HG03159 (cell line): ENCODE data around the gene MN1.

Source experiments
- ATAC-seq: cut with Tn5 transposase; IDR thresholded peaks from one replicate; pipeline ENCODE4 v1.9.1; 2021; ENCODE audit warnings: mild to moderate bottlenecking, moderate library complexity; ENCODE audit not compliant: unreplicated experiment

MN1 gene

DNA sequence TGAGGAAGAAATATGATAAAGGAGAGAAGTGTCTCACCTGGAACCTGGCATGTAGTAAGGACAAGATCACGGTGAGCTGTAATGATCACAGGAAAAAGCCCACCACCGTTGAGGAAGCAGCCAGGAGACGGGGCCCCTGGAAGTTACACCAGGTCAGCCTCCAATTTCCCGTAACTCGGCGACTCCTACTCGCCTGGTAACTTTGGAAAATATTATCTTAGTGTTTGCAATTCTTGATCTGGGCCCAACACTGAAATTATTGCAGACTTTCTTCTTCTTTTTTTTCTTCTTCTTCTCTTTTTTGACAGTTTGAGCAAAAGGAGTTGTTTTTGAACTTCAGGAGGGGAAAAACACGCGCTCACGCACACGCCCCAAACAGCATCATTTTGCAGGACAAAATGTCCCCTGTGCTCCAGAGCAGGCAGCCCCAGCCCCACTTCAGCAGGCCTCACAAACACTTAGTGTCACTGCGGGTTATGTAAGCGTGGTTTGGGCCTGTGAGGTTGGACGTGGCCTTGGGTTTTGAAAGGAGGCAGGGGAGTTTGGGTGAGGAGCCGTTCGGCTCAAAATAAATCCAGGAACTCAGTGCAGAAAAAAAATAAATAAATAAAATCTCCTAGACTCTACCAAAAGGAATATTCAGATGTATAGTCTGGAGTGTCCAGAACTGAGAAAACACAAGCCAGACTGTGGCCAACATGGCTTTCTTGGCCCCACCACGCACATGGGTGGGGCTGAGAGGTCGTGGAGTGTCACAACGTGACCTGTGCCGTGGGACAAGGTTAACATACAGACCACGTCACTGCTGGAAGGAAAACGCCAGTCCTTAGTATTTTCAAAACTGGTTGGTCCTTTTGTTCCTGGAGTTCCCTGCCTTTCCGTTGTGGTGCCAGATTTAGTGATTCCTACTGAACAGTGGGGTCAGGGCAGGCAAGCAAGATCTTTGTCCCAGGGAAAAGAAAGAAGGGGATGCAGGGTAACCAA, 26.3 kb upstream of the MN1 start:
- ATAC-seq = no peak

DNA sequence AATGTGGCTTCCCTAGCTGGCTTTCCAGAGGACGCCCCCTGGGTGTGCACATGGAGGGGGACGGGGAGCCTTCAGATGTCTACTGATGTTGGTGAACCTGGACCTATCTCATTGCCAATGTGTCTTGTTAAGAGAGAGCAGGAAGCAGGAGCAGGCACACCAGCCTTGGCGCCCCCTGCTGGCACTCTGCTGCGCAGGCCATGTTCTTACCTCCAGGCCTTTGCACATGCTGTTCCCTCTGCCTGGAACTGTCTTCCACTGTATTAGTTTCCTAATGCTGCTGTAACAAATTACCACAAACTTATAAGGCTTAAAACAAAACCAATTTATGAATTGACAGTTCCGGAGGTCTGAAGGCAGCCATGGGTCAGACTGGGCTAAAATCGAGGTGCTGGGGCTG, 23.6 kb upstream of the MN1 start:
- ATAC-seq = no peak

DNA sequence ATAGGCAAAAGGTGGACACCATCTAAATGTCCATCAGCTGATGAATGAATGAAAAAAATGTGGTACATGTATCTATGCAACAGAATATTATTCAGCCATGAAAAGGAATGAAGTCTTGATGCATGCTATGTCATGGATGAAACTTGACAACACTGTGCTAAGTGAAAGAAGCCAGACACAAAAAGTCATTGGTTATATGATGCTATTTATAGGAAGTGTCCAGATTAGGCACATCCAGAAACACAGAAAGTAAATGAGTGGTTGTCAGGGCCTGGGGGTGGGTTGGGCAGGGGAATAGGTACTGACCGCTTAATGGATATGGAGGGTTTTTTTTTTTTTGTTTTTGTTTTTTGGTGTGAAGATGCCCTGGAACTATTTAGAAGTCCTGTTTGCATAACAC, 21.7 kb upstream of the MN1 start:
- no peak for ATAC-seq

DNA sequence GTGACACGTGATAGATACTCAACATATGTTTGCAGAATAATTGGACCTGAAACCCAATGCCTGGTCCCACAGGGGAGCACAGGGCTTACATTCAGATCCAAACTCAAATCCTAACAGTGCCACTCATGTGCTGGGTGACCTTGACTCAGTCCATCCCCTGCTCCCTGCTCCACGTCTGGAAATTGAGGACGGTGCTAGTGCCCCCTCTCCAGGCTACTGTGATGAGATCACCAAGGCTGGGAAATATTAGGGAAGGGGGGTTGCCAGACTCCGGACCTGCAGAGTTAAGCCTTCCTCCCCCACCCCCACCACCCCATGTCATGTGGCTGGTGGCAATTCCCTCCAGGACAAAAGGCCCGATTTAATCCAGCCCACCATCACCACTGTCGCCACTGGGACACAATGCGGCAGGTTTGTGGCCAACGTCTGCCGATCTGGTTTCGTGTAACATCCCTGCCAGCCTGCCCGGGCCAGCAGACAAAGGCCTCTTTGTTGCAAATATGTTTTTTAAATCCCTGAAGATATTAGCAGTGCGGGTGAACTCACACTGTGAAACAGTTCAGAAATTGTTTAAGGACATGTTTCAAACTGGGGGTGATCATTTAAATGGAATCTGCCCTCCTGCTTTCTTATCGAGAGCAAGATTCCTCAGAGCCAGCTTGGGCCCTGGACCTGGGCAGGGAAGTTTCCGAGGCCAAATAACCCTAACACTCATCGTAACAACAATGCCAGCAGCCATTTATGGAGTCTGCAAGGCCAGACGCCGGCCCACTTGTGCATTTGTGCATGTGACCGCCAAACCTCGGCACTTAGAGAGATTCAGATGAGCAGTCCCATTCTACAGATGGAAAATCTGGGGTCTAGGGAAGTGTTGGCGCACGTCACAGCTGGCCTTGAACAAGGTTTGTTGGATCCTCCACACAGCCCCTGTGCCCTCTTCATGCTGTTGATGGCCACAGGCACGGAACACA, 19.6 kb upstream of the MN1 start:
- ATAC-seq = no peak

DNA sequence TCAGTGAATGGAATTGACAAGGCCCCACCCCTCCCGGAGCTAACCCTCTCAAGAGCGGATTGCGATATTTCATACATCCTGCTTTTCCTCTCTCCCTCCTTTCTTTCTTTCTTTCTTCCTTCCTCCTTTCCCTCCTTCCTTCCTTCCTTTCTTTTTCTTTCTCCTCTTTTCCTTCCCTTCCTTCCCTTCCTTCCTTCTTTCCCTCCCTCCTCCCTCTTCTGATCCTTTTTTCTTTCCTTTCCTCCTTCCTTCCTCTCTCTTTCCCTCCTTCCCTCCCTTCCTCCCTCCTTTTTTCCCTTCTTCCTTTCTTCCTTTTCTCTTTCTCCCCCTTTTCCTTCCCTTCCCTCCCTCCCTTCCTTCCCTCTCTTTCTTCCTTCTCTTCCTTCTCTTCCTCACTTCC, 15.0 kb upstream of the MN1 start:
- no peak for ATAC-seq

DNA sequence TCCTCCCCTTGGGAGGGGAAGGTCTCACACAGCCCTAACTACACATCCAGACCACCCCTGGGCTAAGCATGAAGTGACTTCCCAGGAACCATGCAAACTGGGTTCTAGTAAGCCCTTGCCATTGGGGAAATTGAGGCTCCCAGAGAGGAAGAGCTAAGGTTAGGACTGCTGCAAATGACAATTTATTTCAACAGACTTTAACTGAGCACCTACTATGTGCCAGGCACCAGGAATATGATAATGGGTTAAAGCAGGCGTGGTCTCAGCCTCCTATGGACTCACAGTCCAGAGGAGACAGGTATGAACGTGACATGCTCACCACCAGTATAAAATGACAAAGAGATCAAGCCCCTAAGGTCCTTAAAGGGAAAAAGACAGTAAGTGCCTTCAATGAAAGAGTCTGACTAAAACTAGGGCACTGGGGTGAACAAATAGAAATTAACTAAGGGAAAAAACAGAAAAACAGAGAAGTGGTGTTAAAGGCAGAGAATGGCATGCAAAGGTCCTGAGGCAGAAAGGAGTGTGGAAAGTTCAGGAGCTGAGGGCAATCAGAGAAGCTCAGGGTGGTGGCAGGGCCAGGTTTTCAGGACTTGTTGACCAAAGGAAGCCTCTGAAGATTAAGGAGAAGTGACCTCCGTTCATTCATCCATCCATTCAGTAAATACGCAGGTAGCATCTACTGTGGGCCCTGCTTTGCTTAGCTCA, 14.4 kb upstream of the MN1 start:
- ATAC-seq = no peak

DNA sequence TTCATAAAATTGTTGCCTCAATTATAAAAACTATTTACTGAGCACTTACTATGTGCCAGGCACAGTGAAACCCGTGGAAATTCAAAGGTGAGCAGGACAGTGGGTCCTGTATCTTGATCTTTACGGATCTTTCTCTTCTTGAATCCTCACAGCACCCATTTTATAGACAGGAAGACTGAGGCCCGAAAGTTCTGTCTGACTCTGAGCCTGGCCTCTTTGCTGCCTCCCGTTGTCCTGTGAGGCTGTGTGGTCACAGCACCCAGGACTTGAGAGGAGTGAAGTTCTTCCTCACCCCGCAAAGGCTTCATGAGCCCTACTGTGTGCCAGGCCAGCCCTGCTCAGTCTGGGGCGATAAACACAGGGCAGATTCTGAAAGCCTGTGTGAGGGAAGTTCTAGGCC, 13.4 kb upstream of the MN1 start:
- ATAC-seq = no peak

DNA sequence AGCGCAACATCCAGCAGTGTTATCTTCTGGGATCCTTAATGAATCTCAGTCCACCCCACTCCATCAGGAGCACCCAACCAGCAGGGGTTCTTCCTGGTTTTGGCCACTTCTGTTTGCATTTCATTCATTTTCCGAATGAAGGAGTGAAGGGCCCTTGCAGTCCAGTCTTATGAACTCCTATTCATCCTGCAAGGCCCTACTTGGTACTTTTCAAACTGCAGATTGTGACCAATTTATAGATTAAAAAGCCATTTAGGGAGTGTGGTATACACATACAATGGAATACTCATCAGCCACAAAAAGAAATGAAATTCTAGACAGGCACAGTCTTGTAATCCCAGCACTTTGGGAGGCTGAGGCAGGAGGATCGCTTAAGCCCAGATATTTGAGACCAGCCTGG, 10.2 kb upstream of the MN1 start:
- no peak for ATAC-seq

DNA sequence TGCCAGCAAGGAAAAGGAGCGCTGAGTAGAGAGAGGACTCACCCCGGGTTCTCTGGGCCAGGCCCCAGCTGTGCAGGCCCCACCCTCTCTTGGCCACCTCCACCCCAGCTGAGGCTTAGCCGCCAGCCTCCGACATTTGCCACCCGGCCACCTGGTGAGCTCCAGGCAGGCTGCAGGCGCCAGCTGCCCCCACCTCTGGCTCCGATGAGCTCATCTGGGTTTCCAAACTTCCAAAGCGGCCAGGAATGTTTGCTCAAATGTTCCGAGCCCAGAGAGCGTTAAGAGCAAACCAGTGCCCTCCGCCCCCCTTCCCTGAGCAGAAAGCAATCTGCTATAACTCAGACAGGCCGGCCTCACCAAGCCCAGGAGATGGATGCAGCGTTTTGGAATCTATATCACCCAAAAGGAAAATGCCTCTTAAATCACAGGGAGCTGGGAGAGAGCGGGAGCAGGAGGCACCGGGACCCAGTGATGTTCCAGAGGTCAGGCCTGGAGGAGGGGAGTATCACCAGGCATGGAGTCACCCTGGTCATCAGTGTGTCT, 9.1 kb upstream of the MN1 start:
- ATAC-seq = no peak

DNA sequence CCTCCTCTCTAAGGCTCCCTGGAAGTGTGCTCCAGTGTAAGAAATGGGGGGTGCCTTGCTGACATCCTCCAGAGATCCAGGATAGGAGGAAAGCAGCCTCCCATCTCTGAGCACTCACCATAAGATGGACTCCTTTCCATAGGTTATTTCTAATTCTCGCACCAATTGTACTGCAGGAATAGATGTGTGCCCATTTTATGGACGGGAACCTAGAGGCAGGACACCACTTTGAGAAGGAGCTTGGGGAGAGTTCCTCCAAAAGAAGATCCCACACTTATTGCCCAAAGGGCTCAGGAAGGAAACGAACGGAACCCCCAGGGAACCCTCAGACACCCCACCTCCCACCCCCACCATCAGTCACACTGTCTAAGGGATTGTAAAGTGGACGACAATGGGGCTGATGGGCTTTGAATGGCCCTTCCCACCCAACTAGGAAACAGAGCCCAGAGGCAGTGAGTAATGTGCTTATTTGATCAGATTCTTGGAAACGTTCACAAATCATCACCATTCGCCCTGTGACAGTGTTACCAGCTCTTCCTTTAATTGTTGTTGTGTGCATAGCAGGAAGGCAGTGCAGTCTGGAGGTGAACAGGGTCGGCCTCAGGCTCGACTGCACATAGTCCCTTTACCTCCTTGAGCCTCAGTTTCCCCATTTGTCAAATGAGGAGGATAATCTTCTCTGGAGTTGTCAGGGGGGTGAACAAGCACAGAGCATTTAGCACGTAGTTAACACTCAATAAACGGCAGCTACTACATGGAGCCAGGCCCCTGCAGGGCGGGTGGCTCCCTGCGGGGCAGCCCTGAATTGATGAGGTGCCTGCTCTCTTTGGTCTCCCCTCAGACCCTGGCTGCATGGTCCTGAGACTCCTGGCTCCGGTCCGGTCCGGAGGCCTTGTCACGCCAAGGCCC, 8.4 kb upstream of the MN1 start:
- ATAC-seq = no peak

DNA sequence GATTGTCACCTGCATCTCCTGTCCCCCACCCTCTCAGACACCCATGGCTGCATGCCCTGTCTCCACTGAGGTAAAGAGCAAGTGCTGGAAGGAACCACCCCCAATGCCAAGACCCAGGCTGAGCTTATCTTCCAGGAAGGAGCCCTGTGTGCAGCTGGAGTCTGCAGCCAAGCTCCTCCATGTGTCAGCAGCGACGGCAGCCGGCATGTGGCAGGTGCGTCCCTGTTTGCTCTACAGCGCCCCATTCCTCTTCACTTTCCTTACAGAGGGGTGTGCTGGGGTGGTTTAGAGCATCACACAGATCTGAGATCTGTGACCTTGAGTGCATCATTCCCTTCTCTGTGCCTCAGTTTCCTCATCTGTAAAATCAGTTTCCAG, 7.7 kb upstream of the MN1 start:
- ATAC-seq = no peak

DNA sequence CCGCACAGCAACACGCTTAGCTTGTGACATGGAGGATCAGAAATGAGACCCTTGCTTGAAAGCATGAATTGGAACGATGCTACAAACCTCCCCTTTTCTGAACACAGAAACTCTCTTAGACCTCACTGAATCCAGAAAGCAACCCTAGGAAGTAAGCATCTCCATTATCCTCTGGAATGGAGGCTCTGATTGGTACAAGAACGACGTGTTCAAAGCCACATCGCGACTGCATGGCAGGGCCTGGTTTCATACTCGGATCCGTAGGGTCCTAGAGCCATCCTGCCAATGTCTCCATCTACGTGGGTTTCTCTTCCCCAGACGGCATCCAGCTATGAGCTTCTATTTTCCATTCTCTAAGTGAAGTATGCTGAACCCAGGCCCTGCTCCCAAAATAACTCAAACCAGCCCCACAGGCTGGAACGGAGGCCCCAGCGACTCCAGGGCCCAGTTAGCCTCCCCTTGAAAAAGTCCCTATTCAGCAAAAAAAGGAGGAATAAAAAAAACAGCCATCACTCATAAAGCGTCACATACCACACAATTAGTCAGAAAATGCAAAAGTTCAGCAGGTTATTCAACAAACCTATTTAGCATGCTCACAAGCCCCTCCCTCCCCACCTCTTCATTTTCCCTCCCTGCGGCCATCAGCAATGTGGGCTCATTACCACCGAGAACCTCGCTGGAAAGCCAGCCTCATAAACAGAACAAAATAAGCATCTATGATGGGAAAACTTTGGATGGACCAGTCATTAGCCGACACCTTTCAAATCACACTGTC, 7.1 kb upstream of the MN1 start:
- no peak for ATAC-seq

DNA sequence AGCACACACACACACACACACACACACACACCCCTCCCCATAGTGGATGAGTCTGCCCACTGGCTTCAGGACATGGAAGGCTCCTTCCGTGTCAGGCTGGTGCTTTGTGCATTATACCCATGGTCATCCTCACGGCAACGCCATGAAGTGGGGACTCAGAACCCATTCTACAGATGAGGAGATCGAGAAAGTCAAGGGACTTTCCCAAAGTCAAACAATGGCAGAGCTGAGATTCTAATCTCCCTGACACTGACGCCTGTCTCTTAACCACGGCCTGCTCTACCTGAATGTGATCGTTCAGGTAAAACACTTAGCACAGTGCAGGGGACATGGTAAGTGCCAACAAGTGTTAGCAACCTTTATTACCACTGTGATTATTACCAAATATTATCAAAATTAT, 4.3 kb upstream of the MN1 start:
- ATAC-seq = no peak

DNA sequence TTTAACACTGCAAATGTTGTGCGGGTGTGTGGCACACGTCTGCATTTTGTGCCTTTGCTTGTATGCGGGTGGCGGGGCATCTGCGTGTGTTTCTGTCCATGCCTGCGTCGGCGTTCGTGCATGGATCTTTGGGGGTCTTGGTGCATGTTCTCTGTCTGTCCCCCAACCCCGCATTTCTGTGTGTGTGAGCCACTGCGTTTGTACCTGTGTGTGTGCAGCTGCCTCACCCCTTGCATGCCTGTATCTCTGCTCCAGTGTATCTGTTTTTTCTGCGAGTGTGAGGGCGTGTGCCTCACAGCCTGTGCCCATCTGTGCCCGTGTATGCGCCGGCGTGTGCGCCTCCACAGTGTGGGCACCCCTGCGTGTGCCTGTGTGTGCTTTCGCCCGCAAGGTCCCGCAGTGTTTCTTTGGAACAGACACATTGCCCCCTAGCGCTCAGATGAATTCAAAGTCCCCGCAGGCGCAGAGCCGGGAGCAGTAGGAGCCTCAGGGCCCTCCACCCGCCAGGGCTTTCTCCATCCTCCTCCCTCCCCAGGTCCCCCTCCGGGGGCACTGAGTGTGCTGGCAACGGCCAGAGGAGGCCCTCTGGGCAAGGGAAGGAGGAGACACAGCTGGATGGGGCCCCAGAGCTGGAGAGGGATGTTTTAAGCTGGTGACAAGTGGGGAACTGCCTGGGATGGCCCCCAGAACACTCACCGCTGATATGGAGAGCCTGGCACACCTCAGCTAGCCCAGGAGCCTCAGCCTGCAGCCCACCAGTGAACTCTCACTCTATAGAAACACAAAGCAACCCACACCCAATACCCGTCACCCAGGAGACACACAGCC, 3.1 kb upstream of the MN1 start:
- ATAC-seq = no peak

DNA sequence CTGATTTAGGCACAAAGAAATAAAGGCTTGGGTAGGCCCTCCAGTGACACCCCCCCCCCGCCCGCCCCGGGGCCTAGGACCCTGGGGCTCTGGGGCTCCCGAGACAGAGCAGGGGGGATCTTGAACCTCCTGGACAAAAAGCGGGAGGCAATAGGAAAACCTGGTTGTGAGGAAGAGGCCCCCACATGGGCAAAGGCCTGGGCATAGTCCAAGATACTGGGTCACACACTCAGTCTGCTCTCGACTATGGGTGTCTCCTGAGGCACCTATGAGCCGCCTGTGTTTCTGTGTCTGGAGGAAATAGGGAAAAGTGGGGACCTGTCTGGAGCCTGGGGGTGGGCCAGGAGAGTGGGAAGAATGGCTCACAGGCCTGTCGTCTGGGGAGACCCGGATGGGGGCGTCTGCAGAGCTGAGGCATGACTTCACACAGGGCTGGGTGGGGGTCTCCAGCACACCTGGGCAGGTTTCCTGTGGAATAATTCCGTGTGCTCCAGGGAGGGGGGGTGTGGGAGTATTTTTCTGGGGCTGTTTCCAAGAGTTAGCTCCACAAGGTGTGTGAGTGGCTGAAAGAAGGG, 2.4 kb upstream of the MN1 start:
- no peak for ATAC-seq

DNA sequence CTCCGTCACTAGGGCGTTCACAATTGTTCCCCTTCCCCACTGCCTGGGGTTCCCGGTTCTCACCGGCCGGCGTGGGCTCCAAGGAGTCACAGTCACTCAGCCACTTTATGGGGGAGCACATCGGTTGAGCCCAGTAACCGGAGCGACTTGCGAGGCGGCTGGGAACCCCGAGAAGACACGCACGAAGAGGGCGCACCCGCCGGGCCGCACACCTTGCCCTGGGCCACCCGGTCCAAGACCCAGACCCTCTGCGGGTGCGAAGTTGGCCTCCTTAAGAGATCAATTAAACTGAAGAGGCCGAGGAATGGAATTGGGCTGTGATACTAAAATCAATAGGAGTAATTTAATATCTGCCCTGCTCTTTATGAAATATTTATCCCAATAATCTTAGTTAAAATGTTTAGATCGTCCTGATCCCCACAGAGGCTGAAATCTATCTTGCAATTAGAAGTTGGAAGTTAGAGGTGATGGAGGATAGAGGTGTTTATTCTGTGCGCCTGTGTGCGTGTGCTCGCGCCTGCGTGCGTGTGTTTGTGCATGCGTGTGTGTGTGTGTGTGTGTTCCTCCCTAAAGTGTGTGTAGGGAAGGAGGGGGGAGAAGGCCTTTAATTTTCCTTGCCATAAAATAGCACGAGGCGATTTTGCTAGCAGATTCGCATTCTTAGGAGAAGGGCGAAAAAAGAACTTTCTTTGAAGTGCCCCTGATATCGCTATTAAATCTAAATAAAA, 954 bp upstream of the MN1 start:
- ATAC-seq = no peak

DNA sequence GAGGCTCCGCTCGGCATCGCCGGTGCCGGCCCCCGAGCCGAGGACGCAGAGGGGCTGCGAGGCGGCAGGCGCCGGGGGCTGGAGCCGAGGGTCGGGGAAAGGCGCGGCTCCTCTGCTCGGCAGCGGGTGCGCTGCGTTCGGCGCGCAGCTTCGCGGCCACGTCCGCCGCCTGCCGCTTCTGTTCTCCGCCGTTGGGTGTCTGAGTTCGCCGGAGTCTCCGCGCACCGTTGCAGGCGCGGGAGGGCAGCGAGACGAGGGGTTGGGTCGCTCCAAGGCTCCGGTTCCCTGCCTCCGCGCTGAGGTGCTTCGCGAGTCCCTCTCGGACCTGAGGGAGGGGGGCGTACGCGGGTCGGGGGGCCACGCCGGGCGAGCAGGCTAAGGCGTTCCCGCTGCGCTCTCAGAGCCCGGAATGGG, 347 bp downstream of the MN1 start:
- no peak for ATAC-seq
